Ishikawa (cell line): ENCODE data around the gene ARPC5.

Experiments used
- CEBPB ChIP-seq: IDR thresholded peaks from 2 replicates; pipeline ENCODE4 v1.6.1; 2012
- EGR1 ChIP-seq: IDR thresholded peaks from 2 replicates; pipeline ENCODE4 v1.6.1; 2012
- EP300 ChIP-seq: IDR thresholded peaks from 2 replicates; pipeline ENCODE4 v1.6.1; 2012; ENCODE audit warnings: borderline replicate concordance
- MAX ChIP-seq: IDR thresholded peaks from 2 replicates; pipeline ENCODE4 v1.6.1; 2012

GRCh38 chr1:183628537-183628936, 7.0 kb downstream of the ARPC5 start:
- TF ChIP-seq EP300 (no peak), MAX (no peak), EGR1 (no peak), CEBPB (no peak)
